ENCODE results near the gene PIGC.

Gene PIGC

DNA sequence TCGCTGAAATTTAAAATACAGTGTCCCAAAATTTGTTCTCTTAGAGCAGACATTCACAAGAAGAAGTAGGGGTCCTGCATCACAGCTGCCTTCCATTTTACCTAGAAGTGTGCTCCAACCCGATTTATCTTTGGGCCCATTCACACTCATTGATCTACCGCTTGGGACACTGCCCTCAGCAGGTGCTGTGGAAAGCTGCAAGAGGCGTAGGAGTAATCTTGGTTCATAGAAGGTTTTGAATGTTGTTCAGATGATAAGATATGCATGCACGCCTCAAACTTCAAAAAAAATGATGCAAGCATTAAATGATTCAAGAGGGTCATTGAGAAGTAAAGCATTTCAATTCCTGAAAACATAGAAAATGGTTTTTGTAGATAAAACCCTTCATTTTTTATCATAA is 42.0 kb downstream of the PIGC start:
- Histone ChIP-seq H3K4me3 (ENCODE audit: low read depth, low read length) (no peak overlapping the region), H3K36me3 (ENCODE audit: control insufficient read depth in 2 of 2, insufficient read depth in 1 of 2, low read length in 2 of 2) (no peaks in the 10 kb centered on the region), H3K9me3 (ENCODE audit: control insufficient read depth, insufficient read depth, low read depth, low read length) (no peaks in the 10 kb centered on the region), H3K4me1 (ENCODE audit: control insufficient read depth, insufficient read depth, low read length) (no peaks in the 10 kb centered on the region), H3K27ac (ENCODE audit: extremely low read depth, low read depth, low read length) (no peak overlapping the region)
- CTCF ChIA-PET, result interaction anchor here (0.7 to 2.7 kb wide), 7 partner anchors 10 to 402 kb away, joined by 3 to 13 read pairs (median 4); no protein-coding TSS in a partner anchor
- POLR2A ChIA-PET, result no interaction called here
- TF ChIP-seq, protein P1, sequence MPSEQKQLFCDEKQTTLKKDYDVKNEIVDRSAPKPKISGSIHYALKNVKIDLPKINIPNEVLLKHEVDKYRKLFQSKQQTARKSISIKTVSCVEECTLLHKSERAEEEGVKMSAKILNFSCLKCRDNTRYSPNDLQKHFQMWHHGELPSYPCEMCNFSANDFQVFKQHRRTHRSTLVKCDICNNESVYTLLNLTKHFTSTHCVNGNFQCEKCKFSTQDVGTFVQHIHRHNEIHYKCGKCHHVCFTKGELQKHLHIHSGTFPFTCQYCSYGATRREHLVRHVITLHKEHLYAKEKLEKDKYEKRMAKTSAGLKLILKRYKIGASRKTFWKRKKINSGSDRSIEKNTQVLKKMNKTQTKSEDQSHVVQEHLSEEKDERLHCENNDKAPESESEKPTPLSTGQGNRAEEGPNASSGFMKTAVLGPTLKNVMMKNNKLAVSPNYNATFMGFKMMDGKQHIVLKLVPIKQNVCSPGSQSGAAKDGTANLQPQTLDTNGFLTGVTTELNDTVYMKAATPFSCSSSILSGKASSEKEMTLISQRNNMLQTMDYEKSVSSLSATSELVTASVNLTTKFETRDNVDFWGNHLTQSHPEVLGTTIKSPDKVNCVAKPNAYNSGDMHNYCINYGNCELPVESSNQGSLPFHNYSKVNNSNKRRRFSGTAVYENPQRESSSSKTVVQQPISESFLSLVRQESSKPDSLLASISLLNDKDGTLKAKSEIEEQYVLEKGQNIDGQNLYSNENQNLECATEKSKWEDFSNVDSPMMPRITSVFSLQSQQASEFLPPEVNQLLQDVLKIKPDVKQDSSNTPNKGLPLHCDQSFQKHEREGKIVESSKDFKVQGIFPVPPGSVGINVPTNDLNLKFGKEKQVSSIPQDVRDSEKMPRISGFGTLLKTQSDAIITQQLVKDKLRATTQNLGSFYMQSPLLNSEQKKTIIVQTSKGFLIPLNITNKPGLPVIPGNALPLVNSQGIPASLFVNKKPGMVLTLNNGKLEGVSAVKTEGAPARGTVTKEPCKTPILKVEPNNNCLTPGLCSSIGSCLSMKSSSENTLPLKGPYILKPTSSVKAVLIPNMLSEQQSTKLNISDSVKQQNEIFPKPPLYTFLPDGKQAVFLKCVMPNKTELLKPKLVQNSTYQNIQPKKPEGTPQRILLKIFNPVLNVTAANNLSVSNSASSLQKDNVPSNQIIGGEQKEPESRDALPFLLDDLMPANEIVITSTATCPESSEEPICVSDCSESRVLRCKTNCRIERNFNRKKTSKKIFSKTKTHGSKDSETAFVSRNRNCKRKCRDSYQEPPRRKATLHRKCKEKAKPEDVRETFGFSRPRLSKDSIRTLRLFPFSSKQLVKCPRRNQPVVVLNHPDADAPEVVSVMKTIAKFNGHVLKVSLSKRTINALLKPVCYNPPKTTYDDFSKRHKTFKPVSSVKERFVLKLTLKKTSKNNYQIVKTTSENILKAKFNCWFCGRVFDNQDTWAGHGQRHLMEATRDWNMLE (tag by site-specific recombination; conservative IDR thresholded peaks at IDR 0.05; ENCODE audit: low read depth), result no peak
- TF ChIP-seq MEIS1 (CRISPR knock-in tag; IDR thresholded peaks at IDR 0.05; ENCODE audit: borderline replicate concordance), result no peak
- TF ChIP-seq, protein P2, sequence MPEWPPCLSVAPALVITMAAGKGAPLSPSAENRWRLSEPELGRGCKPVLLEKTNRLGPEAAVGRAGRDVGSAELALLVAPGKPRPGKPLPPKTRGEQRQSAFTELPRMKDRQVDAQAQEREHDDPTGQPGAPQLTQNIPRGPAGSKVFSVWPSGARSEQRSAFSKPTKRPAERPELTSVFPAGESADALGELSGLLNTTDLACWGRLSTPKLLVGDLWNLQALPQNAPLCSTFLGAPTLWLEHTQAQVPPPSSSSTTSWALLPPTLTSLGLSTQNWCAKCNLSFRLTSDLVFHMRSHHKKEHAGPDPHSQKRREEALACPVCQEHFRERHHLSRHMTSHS (tag by site-specific recombination; IDR thresholded peaks at IDR 0.05), result no peak

DNA sequence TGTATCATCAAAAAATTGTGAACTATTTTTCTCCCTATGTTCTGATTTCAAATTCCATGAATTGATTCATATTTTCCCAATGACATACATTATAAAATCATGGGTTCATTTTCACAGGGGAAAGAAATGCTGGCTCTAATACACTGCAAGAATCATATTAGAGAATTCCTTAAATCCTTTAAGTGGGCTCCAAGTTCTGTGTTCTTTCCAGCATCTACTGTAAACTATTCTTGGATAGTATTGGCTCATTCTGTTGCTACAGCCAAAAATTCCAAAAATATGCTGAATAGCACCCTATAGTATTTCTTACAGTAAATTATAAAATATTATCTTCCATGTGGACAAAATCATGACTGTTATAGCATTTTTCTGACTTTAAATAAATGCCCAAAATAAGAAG is 42.4 kb downstream of the PIGC start:
- CTCF ChIA-PET, result interaction anchor here (0.7 to 2.7 kb wide), 4 partner anchors 25 to 402 kb away, joined by 3 to 13 read pairs (median 4); no protein-coding TSS in a partner anchor
- H3K4me1 ChIP-seq (ENCODE audit: control insufficient read depth, insufficient read depth, low read length), result no peaks in the 10 kb centered on the region

DNA sequence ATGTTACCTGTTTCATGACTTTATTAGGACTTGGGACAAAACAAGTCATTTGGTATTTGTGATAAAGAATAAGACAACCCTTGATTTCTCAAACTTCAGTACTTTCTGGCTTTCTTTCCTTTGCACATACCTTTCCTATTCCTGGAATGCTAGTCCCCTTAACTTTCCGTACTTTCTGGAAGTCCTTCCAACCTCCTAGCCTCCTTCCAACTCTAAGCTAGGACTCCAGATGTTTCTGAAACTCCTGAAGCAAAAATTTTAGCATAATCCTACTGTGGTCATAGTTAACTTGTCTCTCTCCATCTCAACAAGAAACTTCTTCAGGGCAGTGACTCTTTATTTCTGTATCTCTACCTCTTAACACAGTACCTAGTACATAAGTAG is 43.2 kb downstream of the PIGC start:
- no peaks in the 10 kb centered on the region for H3K36me3 ChIP-seq (ENCODE audit: control insufficient read depth in 2 of 2, insufficient read depth in 1 of 2, low read length in 2 of 2)
- H3K4me1 ChIP-seq (ENCODE audit: control insufficient read depth, insufficient read depth, low read length), result no peaks in the 10 kb centered on the region
- H3K27ac ChIP-seq (ENCODE audit: extremely low read depth, low read depth, low read length), result no peak overlapping the region
- no peak overlapping the region for H3K4me3 ChIP-seq (ENCODE audit: low read depth, low read length)
- no peaks in the 10 kb centered on the region for H3K9me3 ChIP-seq (ENCODE audit: control insufficient read depth, insufficient read depth, low read depth, low read length)
- ChIA-PET POLR2A (no interaction called here), CTCF (interaction anchor here (1.0 to 2.7 kb wide), 5 partner anchors 144 to 401 kb away, joined by 3 to 13 read pairs (median 4); no protein-coding TSS in a partner anchor)
- TF ChIP-seq BCL11B (tag by site-specific recombination; IDR thresholded peaks at IDR 0.05; ENCODE audit: low read depth) (no peak), PRDM1 (tag by site-specific recombination; IDR thresholded peaks at IDR 0.05) (no peak), GLI2 (tag by site-specific recombination; IDR thresholded peaks at IDR 0.05; ENCODE audit: borderline replicate concordance, low read depth) (no peak), ZIC2 (tag by site-specific recombination; IDR thresholded peaks at IDR 0.05) (no peak), ZNF311 (tag by site-specific recombination; IDR thresholded peaks at IDR 0.05; ENCODE audit: borderline replicate concordance) (no peak), ZNF239 (tag by site-specific recombination; IDR thresholded peaks at IDR 0.05) (no peak)
- TF ChIP-seq, protein P3, sequence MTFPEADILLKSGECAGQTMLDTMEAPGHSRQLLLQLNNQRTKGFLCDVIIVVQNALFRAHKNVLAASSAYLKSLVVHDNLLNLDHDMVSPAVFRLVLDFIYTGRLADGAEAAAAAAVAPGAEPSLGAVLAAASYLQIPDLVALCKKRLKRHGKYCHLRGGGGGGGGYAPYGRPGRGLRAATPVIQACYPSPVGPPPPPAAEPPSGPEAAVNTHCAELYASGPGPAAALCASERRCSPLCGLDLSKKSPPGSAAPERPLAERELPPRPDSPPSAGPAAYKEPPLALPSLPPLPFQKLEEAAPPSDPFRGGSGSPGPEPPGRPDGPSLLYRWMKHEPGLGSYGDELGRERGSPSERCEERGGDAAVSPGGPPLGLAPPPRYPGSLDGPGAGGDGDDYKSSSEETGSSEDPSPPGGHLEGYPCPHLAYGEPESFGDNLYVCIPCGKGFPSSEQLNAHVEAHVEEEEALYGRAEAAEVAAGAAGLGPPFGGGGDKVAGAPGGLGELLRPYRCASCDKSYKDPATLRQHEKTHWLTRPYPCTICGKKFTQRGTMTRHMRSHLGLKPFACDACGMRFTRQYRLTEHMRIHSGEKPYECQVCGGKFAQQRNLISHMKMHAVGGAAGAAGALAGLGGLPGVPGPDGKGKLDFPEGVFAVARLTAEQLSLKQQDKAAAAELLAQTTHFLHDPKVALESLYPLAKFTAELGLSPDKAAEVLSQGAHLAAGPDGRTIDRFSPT (tag by site-specific recombination; IDR thresholded peaks at IDR 0.05), result no peak
- TF ChIP-seq, protein P4, sequence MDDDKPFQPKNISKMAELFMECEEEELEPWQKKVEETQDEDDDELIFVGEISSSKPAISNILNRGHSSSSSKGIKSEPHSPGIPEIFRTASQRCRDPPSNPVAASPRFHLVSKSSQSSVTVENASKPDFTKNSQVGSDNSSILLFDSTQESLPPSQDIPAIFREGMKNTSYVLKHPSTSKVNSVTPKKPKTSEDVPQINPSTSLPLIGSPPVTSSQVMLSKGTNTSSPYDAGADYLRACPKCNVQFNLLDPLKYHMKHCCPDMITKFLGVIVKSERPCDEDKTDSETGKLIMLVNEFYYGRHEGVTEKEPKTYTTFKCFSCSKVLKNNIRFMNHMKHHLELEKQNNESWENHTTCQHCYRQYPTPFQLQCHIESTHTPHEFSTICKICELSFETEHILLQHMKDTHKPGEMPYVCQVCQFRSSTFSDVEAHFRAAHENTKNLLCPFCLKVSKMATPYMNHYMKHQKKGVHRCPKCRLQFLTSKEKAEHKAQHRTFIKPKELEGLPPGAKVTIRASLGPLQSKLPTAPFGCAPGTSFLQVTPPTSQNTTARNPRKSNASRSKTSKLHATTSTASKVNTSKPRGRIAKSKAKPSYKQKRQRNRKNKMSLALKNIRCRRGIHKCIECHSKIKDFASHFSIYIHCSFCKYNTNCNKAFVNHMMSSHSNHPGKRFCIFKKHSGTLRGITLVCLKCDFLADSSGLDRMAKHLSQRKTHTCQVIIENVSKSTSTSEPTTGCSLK (tag by site-specific recombination; IDR thresholded peaks at IDR 0.05), result no peak

More for the DNA sequence above, 42.4 kb downstream of the PIGC start:
- Histone ChIP-seq H3K9me3 (ENCODE audit: control insufficient read depth, insufficient read depth, low read depth, low read length) (no peaks in the 10 kb centered on the region), H3K4me3 (ENCODE audit: low read depth, low read length) (no peak overlapping the region), H3K36me3 (ENCODE audit: control insufficient read depth in 2 of 2, insufficient read depth in 1 of 2, low read length in 2 of 2) (no peaks in the 10 kb centered on the region), H3K27ac (ENCODE audit: extremely low read depth, low read depth, low read length) (no peak overlapping the region)
- TF ChIP-seq, protein P5, sequence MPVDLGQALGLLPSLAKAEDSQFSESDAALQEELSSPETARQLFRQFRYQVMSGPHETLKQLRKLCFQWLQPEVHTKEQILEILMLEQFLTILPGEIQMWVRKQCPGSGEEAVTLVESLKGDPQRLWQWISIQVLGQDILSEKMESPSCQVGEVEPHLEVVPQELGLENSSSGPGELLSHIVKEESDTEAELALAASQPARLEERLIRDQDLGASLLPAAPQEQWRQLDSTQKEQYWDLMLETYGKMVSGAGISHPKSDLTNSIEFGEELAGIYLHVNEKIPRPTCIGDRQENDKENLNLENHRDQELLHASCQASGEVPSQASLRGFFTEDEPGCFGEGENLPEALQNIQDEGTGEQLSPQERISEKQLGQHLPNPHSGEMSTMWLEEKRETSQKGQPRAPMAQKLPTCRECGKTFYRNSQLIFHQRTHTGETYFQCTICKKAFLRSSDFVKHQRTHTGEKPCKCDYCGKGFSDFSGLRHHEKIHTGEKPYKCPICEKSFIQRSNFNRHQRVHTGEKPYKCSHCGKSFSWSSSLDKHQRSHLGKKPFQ (tag by site-specific recombination; IDR thresholded peaks at IDR 0.05), result no peak
- no peak for TF ChIP-seq OSR2 (tag by site-specific recombination; IDR thresholded peaks at IDR 0.05)
- no peak for TF ChIP-seq ZBTB7A (tag by site-specific recombination; IDR thresholded peaks at IDR 0.05; ENCODE audit: low read depth)
- TF ChIP-seq ZNF426 (tag by site-specific recombination; IDR thresholded peaks at IDR 0.05), result no peak
- no peak for TF ChIP-seq ZNF596 (tag by site-specific recombination; IDR thresholded peaks at IDR 0.05)
- TF ChIP-seq ZNF266 (tag by site-specific recombination; IDR thresholded peaks at IDR 0.05; ENCODE audit: low read depth), result no peak
- TF ChIP-seq, protein P6, sequence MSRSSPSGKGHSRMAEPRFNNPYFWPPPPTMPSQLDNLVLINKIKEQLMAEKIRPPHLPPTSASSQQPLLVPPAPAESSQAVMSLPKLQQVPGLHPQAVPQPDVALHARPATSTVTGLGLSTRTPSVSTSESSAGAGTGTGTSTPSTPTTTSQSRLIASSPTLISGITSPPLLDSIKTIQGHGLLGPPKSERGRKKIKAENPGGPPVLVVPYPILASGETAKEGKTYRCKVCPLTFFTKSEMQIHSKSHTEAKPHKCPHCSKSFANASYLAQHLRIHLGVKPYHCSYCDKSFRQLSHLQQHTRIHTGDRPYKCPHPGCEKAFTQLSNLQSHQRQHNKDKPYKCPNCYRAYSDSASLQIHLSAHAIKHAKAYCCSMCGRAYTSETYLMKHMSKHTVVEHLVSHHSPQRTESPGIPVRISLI (tag by site-specific recombination; IDR thresholded peaks at IDR 0.05), result no peak
- no peak for TF ChIP-seq ZNF549 (tag by site-specific recombination; IDR thresholded peaks at IDR 0.05)
- TF ChIP-seq MEIS1 (CRISPR knock-in tag; IDR thresholded peaks at IDR 0.05; ENCODE audit: borderline replicate concordance), result no peak
- TF ChIP-seq GLIS2 (tag by site-specific recombination; IDR thresholded peaks at IDR 0.05), result no peak
- no peak for TF ChIP-seq ZNF202 (tag by site-specific recombination; IDR thresholded peaks at IDR 0.05; ENCODE audit: borderline replicate concordance)
- TF ChIP-seq ZNF146 (tag by site-specific recombination; IDR thresholded peaks at IDR 0.05), result no peak
- no peak for TF ChIP-seq ZNF132 (tag by site-specific recombination; IDR thresholded peaks at IDR 0.05; ENCODE audit: borderline replicate concordance)
- POLR2A ChIA-PET, result no interaction called here
